Esophagus squamous epithelium (tissue), 4 donors: ENCODE results near the gene CCM2.

ENCODE experiments used
- CTCF ChIP-seq, 6 experiments: fragments of 450-650 bp in 4 of 6; fragments of 200-600 bp in 2 of 6; sonication (generic) in 2 of 6; IDR thresholded peaks; one replicate each; pipeline ENCODE4 v1.5.1; 2016 to 2019; ENCODE audit warnings: antibody characterized with exemption in 6 of 6, mild to moderate bottlenecking in 4 of 6, moderate library complexity in 4 of 6
- POLR2A ChIP-seq, 4 donors: fragments of 450-650 bp; IDR thresholded peaks; one replicate each; pipeline ENCODE4 v1.6.1; 2017; ENCODE audit warnings: antibody characterized with exemption in 4 of 4, mild to moderate bottlenecking in 4 of 4, moderate library complexity in 3 of 4

- TF ChIP-seq CTCF (IDR thresholded peaks at IDR 0.05) (no peak), POLR2A (IDR thresholded peaks at IDR 0.05) (no peak)
Observed at GRCh38 chr7:44984478-44984758, 15.6 kb upstream of the CCM2 start.
